Activated T-cell treated with anti-CD3 and anti-CD28 coated beads for 1 hour (primary cell): ENCODE results near the gene ERFE.

ENCODE experiments used
- DNase-seq: peaks from one replicate; pipeline ENCODE4 v3.0.0-alpha.2; 2020; ENCODE audit warnings: low read depth

Gene ERFE

DNA sequence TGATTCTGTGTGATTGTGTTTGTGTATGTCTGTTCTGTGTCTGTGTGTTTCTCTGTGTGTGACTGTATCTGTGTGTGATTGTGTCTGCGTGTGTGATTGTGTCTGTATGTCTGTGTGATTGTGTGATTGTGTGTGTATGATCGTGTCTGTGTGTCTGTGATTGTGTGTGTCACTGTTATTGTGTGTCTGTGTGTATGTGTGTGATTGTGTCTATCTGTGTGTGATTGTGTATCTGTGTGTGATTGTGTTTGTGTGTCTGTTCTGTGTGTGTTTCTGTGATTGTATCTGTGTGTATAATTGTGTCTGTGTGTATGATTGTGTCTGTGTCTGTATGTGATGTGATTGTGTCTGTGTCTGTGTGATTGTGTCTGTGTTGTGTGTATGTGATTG is 32.0 kb upstream of the ERFE start:
- no peak for DNase-seq

DNA sequence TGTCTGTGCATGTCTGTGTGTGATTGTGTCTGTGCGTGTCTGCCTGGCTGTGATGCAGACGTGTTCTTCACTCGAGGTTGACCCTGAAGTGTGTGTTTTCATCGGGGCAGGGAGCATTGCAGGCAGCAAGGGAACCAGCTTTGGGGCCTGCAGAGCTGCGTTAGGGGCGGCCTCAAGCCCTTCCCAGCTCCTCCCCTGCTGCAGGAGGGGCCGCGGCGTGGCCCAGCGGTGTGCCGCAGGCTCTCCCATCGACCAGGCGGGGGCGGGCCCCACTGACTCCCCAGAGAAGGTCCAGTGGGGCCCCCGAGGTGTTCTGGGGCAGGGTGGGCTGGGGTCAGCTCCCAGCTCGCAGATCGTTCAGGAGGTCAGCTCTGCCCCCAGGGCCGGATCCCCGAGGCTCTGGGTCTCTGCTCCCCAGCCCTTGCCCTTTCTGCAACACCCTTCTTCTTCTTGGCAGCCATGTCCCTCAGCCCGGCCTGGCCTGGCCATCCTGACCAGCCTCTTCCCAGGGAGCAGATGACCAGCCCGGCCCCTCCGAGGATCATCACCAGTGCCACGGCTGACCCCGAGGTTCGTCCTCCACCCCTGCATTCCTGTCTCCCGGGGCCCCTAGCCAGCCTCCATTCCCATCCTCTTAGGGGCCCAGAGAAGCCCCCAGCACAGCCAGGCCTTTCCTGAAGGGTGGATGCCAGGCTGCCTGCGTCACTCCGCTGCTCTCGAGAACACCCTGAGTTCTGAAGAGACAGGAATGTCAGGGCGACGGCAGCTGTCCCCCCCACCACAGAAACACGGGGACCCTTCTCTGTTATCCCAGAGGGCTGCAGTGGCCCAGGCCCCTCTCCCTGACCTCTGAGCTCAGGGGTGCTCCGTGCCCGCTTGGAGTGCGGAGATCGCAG is 31.4 kb upstream of the ERFE start:
- DNase-seq: no peak

DNA sequence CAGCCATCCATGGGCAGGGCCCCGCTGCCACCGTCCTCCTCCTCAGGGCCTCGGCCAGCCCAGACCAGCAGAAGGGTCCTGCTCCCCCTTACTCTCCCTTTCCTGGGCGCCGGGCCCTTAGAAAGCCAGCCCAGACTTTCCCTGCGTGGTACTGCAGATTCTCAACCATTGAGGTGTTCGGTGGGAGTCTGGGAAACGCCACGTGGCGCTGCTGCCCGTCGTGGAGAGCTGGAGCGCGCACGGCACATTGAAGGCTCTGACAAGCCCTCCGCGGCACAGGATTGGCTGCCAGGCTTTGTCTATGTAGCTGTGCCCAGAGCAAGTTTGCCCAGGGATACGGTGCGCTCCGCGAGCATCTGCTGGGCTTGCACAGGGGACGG is 30.7 kb upstream of the ERFE start:
- DNase-seq: no peak

GRCh38 chr2:238128534-238129001 is 30.2 kb upstream of the ERFE start:
- no peak for DNase-seq

DNA sequence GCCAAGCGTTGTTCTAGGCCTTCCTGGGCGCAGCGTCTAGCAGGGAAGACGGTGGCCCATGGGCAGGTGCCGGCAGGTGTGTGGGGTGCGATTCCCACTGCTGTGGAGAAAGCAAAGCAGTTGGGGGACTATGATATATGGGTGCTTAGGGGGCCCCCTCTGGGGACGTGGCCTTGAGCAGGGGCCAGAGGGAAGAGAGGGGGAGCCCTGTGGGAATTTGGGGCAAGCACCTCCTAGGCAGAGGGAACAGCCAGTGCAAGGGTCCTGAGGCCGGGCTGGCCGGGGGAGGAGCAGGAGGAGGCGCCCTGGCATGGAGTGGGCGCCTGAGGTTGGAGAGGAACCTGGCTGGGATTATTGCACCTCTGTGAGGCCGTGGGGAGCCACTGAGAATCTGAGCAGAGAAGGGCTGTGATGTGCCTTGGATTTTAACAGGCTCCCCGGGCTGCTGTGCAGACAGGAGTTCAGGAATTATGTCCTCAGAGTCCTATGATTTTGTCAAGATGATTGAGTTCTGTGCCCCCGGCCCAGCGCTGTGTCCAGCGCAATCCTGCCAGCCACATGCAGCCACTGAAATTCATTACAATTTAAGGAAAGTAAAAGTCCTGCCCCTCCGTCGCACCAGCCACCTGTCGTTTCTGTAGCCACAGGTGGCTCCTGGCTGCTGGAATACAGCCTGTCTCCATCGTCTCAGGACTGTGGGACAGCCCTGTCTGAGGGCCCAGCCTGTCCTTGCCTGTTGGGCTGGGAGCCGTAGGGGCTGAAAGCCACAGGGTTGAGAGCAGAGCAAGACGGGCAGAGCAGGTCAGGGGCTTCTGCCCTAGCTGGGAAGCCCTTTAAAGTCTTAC is 29.4 kb upstream of the ERFE start:
- no peak for DNase-seq

GRCh38 chr2:238130111-238130695 is 28.6 kb upstream of the ERFE start:
- no peak for DNase-seq

DNA sequence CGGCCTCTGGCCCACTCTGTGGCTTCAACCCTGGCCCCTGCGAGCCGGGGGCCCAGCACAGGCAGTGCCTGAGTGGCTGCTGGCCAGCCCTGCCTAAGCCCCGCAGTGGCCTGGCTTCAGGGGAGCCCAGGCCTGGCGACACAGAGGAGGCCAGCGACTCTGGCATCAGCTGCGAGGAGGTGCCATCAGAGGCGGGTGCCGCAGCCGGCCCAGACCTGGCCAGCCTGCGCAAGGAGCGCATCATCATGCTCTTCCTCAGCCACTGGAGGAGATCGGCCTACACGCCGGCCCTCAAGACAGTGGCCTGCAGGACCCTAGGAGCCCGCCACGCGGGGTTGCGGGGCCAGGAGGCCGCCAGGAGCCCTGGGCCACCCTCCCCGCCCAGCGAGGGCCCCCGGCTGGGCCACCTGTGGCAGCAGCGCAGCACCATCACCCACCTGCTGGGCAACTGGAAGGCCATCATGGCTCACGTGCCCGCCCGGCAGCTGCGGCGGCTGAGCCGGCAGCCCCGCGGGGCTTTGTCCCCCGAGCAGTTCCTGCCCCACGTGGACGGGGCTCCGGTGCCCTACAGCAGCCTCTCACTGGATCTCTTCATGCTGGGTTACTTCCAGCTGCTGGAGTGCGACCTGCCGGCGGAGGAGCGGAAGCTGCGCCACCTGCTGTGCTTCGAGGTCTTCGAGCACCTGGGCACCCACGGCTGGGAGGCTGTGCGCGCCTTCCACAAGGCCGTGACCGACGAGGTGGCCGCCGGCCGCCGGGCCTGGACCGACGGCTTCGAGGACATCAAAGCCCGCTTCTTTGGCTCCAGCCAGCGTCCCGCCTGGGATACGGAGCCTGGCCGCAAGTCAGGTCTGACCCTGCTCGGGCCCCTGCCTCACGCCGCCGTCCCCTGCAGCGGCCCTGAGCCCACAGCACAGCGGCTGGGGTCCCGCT is 27.8 kb upstream of the ERFE start:
- no peak for DNase-seq

GRCh38 chr2:238131761-238132462 is 26.9 kb upstream of the ERFE start:
- DNase-seq: no peak

GRCh38 chr2:238132463-238133450 is 26.0 kb upstream of the ERFE start:
- DNase-seq: no peak

DNA sequence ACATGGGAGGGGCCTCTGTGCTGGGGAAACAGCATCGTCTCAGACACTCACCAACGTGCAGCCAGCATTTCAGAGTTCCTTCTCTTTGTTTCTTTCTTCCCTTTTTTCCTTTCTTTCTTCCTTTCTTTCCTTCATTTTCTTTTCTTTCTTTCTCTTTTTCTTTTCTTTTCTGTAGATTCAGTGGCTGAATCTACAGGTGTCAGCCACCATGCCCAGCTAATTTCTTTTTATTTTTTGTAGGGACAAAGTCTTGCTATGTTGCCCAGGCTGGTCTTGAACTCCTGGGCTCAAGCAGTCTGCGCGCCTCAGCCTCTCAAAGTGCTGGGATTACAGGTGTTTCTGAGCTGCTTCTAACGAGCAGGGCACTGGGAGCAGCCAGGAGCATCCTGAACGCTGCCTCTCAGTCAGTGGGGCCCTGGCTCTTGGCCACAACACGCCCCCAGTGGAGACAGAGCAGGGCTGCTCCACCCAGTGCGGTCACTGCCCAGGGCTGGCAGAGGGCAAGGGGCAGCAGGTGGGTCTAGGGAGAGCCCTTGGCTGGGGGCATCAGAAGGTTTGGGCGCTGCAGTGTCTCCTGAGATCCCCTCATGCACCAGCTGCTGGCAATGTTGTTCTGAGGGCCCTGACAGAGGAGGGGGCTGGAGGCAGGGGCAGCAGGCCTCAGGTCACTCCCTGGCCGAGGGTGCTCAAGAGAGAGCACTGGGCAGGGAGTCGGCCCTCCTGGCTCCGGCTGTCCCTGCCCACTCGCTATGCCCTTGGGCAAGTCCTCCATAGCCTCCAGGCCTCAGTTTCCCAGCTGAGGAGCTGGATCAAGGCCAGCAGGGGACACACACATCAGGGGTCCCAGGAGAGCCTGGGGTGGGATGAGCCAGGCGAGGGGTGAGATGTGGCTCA is 25.0 kb upstream of the ERFE start:
- no peak for DNase-seq

GRCh38 chr2:238134393-238134785 is 24.4 kb upstream of the ERFE start:
- no peak for DNase-seq

DNA sequence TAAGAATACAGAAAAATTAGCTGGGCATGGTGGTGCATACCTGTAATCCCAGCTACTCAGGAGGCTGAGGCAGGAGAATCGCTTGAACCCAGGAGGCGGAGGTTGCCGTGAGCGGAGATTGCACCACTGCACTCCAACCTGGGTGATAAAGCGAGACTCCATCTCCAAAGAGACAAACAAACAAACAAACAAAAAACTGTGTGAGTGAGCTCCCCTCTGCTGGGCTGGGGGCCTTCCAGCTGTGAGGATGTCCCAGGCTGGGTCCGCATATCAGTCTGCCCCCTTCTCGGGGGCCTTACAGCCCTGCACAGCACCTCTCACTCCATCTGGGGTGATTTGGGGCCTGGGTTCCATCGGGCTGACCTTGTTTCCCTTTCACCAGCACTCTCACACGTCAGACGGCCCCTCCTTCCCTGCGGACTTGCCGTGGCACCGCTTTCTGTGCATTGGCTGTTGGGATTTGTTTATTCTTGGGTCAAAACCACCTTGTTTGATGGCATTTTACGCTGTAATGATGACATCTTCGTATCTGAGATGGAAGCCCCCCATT is 23.1 kb upstream of the ERFE start:
- no peak for DNase-seq

- DNase-seq: no peak
These were observed 21.8 kb upstream of the ERFE start for GRCh38 chr2:238136820-238137537.

DNA sequence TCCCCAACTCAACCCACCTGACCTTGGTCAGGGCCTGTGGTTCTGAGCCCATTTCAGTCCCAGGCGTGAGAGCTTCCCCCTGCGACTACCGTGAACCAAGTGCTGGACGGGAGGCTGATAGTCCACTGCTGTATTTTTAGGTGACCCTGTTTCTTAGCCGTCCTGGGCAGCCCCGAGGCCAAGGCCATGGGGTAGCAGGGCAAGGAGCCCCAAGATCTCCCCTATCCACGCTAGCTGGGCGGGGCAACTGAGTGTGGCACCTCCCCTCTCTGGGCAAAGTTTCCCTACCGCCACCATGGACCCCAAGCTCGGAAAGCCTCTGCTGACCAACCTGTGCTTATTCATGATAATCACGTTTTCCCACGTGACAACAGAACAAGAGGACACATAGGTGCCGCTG is 20.9 kb upstream of the ERFE start:
- no peak for DNase-seq

GRCh38 chr2:238138331-238139195 is 20.2 kb upstream of the ERFE start, which contains the start of gene KLHL30:
KLHL30 (plus strand) TSS chr2:238138668; CDS start chr2:238140755, 2,087 bp downstream.
- no peak for DNase-seq

GRCh38 chr2:238139196-238140039 is 19.4 kb upstream of the ERFE start:
- DNase-seq: no peak
